GM18909 (cell line): ENCODE data around the gene ERCC5.

Experiments
- ATAC-seq: cut with Tn5 transposase; IDR thresholded peaks from one replicate; pipeline ENCODE4 v1.9.1; 2021; ENCODE audit warnings: mild to moderate bottlenecking; ENCODE audit not compliant: unreplicated experiment, poor library complexity

ERCC5 gene

GRCh38 chr13:102914339-102914930, 68.6 kb downstream of the ERCC5 start:
- no peak for ATAC-seq

- no peak for ATAC-seq
Observed at GRCh38 chr13:102915393-102915930, 69.6 kb downstream of the ERCC5 start.

- no peak for ATAC-seq
Observed at GRCh38 chr13:102917019-102917418, 71.2 kb downstream of the ERCC5 start.

- ATAC-seq, result no peak
Observed at GRCh38 chr13:102922184-102922583, 76.4 kb downstream of the ERCC5 start.
